ENCODE results near the gene MYO6. TPM values are rescaled to one million over a fixed set of nuclear protein-coding genes. Genes with fewer than 3 reads are reported as not detected.

MYO6 gene
- total RNA-seq, 1 experiment from 2014 or later, result 46.9 TPM

DNA sequence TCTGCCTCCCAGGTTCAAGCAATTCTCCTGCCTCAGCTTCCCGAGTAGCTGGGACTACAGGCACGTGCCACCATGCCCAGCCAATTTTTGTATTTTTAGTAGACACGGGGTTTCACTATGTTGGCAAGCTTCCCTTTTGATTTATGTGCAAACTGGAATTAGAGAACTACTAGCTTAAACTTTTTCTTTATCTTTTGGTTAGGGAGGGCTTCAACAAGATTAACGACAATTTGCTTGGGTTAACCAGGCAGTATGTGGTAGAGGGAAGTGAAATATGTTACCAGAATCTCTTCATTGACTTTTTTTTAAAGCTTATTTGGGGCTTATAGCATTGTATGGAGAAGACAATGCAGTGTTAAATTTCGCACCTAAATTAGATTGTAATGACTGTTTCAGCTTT, 9.0 kb downstream of the MYO6 start:
- no CpG with 5 or more reads among the region's 5 CpGs for WGBS (ENCODE audit: extremely low coverage, insufficient read length, low lambda C conversion rate)

More for the DNA sequence above, 9.0 kb downstream of the MYO6 start:
- H3K18ac ChIP-seq (ENCODE audit: insufficient read length, low read depth, low read length), result no peak overlapping the region
- H2AFZ ChIP-seq (ENCODE audit: low read length), result no peak overlapping the region
- H3K36me3 Mint-ChIP-seq (ENCODE audit: insufficient read depth in 1 of 3, low read depth in 3 of 3), result peaks cover 0 to 4% (median 4%) of the 10 kb centered on the region in 3 experiments; a peak in 2 of 7 replicates
- H3K4me1 ChIP-seq (ENCODE audit: insufficient read depth, low read length), result no peaks in the 10 kb centered on the region
- TF ChIP-seq, protein P1, sequence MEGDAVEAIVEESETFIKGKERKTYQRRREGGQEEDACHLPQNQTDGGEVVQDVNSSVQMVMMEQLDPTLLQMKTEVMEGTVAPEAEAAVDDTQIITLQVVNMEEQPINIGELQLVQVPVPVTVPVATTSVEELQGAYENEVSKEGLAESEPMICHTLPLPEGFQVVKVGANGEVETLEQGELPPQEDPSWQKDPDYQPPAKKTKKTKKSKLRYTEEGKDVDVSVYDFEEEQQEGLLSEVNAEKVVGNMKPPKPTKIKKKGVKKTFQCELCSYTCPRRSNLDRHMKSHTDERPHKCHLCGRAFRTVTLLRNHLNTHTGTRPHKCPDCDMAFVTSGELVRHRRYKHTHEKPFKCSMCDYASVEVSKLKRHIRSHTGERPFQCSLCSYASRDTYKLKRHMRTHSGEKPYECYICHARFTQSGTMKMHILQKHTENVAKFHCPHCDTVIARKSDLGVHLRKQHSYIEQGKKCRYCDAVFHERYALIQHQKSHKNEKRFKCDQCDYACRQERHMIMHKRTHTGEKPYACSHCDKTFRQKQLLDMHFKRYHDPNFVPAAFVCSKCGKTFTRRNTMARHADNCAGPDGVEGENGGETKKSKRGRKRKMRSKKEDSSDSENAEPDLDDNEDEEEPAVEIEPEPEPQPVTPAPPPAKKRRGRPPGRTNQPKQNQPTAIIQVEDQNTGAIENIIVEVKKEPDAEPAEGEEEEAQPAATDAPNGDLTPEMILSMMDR (conservative IDR thresholded peaks at IDR 0.05), result no peak
- H2BK15ac ChIP-seq (ENCODE audit: low read depth, low read length), result no peak overlapping the region
- no peak overlapping the region for H2BK120ac ChIP-seq (ENCODE audit: low read depth, low read length, poor library complexity, severe bottlenecking)
- no peak overlapping the region for H3K56ac ChIP-seq (ENCODE audit: insufficient read length, low read depth, low read length)
- no peak overlapping the region for H3K4me2 ChIP-seq (ENCODE audit: insufficient read depth, insufficient read length, low read length)
- H3K27me3 Mint-ChIP-seq (ENCODE audit: low read depth), result no peaks in the 10 kb centered on the region
- H3K14ac ChIP-seq (ENCODE audit: insufficient read depth, low read length), result no peak overlapping the region
- H3K4ac ChIP-seq (ENCODE audit: low read depth, low read length), result no peak overlapping the region
- H3K79me1 ChIP-seq (ENCODE audit: insufficient read depth, low read depth, low read length, poor library complexity, severe bottlenecking), result no peaks in the 10 kb centered on the region
- no peaks in the 10 kb centered on the region for H3K9me3 Mint-ChIP-seq
- H3T11ph ChIP-seq (ENCODE audit: low read length), result no peak overlapping the region
- peaks cover 14% of the 10 kb centered on the region in 2 experiments for H3K4me1 Mint-ChIP-seq
- no peak overlapping the region for H3K4me3 Mint-ChIP-seq
- H3K79me2 ChIP-seq (ENCODE audit: insufficient read depth, low read length), result no peaks in the 10 kb centered on the region
- H4K8ac ChIP-seq (replicated peaks; ENCODE audit: insufficient read length, low read depth, low read length), result no peak overlapping the region
- no peak overlapping the region for H2BK5ac ChIP-seq (ENCODE audit: insufficient read length, low read length)
- no peak overlapping the region for H3K27ac ChIP-seq (ENCODE audit: insufficient read length, low read depth, low read length)
- H3K27me3 ChIP-seq (ENCODE audit: insufficient read depth, low read length), result no peaks in the 10 kb centered on the region
- no peak overlapping the region for H2BK20ac ChIP-seq (ENCODE audit: low read depth, low read length, poor library complexity, severe bottlenecking)
- H4K91ac ChIP-seq (ENCODE audit: insufficient read length, low read depth, low read length), result no peak overlapping the region
- H3K23me2 ChIP-seq (ENCODE audit: insufficient read length, low read depth, low read length, poor library complexity, severe bottlenecking), result no peaks in the 10 kb centered on the region
- no peak overlapping the region for H4K5ac ChIP-seq (ENCODE audit: insufficient read length, low read depth, low read length)
- H3K23ac ChIP-seq (ENCODE audit: insufficient read length, low read depth, low read length), result no peak overlapping the region
- no peak overlapping the region for H2AK5ac ChIP-seq (ENCODE audit: insufficient read length, low read length)
- no peaks in the 10 kb centered on the region for H4K20me1 ChIP-seq (ENCODE audit: control insufficient read depth, insufficient read depth, insufficient read length)
- H3K9me3 ChIP-seq (ENCODE audit: control insufficient read depth, low read depth, low read length), result no peaks in the 10 kb centered on the region
- no peak overlapping the region for H2BK12ac ChIP-seq (ENCODE audit: insufficient read length, low read depth, low read length)
- H3K27ac Mint-ChIP-seq, result no peak overlapping the region; a peak in 1 of 7 replicates
- H3K9ac ChIP-seq (ENCODE audit: extremely low read depth, insufficient read length, low read length), result no peak overlapping the region
- no peak for DNase-seq

All from H9 (cell line).